Activated CD8-positive, alpha-beta T cell treated with anti-CD3 and anti-CD28 coated beads for 36 hours (primary cell): ENCODE measurements around the gene MMP10. TPM values are rescaled to one million over a fixed set of nuclear protein-coding genes. Genes with fewer than 3 reads are reported as not detected.

Experiments
- ATAC-seq: fragments of 200-7000 bp; cut with Tn5 transposase; one replicate; pipeline ENCODE4 v1.10.0; 2021; ENCODE audit warnings: mild to moderate bottlenecking, moderate library complexity
- CTCF ChIA-PET: fragments of 350-600 bp; sonication (Branson Sonifier 250); formaldehyde crosslinking; loops from one replicate; lab custom pipeline; 2021; ENCODE audit warnings: antibody characterized with exemption; lab: Charles Lee
- POLR2A ChIA-PET: fragments of 350-600 bp; sonication (Branson Sonifier 250); formaldehyde crosslinking; loops from one replicate; lab custom pipeline; 2021; ENCODE audit warnings: antibody characterized with exemption; lab: Charles Lee
- DNase-seq: peaks from one replicate; pipeline ENCODE4 v3.0.0-alpha.2; 2020
- H3K27ac Mint-ChIP-seq: one replicate; pipeline ENCODE4 v1.8.0; 2021; ENCODE audit warnings: mild to moderate bottlenecking, mixed read lengths
- H3K27me3 Mint-ChIP-seq: one replicate; pipeline ENCODE4 v1.8.0; 2021; ENCODE audit warnings: mixed read lengths
- H3K36me3 Mint-ChIP-seq: one replicate; pipeline ENCODE4 v1.8.0; 2021; ENCODE audit warnings: low read depth, mixed read lengths
- H3K4me1 Mint-ChIP-seq: one replicate; pipeline ENCODE4 v1.8.0; 2021; ENCODE audit warnings: low read depth, mixed read lengths
- H3K4me3 Mint-ChIP-seq: one replicate; pipeline ENCODE4 v1.8.0; 2021; ENCODE audit warnings: mild to moderate bottlenecking, moderate library complexity, mixed read lengths
- H3K9me3 Mint-ChIP-seq: one replicate; pipeline ENCODE4 v1.8.0; 2021; ENCODE audit warnings: mixed read lengths
- intact Hi-C: fragments of 100-400 bp; cut with micrococcal nuclease; formaldehyde crosslinking; loops from one replicate; pipeline ENCODE4 v1.10.0; 2022
- total RNA-seq, 2 experiments: library from RNA; stranded (reverse); gene quantifications; one replicate each; pipeline ENCODE4 v1.2.3, GENCODE V29; 2021
- TF ChIP-seq, protein P1 (sequence below): fragments of 200-600 bp; IDR thresholded peaks from one replicate; pipeline ENCODE4 v1.8.0; 2022; ENCODE audit warnings: antibody characterized with exemption, mild to moderate bottlenecking

MMP10 gene
- total RNA-seq, 2 experiments from 2014 or later, result not detected

DNA sequence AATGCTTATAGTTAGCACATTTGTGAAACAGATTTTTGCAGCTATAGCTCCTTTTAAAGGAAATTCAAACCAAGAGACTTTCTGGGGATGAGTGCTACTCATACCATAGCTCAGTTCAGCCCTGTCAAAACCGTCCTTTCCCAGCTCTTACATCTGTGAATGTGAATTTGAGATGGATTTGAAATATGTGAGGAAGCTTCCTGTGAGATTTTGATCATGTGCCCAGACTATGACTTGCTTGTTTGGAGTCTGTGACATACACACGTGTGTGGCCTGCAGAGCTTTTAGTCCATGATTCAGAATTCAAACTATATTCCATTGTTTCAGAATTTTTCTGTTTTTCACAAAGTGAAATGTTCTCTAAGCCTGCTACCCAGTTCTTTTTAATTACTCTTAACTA, 21.9 kb upstream of the MMP10 start:
- H3K9me3 Mint-ChIP-seq, result no peaks in the 10 kb centered on the region
- no peak overlapping the region for H3K27ac Mint-ChIP-seq
- TF ChIP-seq, protein P1, sequence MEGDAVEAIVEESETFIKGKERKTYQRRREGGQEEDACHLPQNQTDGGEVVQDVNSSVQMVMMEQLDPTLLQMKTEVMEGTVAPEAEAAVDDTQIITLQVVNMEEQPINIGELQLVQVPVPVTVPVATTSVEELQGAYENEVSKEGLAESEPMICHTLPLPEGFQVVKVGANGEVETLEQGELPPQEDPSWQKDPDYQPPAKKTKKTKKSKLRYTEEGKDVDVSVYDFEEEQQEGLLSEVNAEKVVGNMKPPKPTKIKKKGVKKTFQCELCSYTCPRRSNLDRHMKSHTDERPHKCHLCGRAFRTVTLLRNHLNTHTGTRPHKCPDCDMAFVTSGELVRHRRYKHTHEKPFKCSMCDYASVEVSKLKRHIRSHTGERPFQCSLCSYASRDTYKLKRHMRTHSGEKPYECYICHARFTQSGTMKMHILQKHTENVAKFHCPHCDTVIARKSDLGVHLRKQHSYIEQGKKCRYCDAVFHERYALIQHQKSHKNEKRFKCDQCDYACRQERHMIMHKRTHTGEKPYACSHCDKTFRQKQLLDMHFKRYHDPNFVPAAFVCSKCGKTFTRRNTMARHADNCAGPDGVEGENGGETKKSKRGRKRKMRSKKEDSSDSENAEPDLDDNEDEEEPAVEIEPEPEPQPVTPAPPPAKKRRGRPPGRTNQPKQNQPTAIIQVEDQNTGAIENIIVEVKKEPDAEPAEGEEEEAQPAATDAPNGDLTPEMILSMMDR, result no peak
- no peak overlapping the region for H3K4me3 Mint-ChIP-seq
- ChIA-PET POLR2A (no interaction called here), CTCF (interaction anchor here (1.1 kb wide), 1 partner anchor 139 kb away, joined by 3 read pairs; no protein-coding TSS in a partner anchor)
- H3K36me3 Mint-ChIP-seq, result no peaks in the 10 kb centered on the region
- no peaks in the 10 kb centered on the region for H3K4me1 Mint-ChIP-seq
- peaks cover 8% of the 10 kb centered on the region for H3K27me3 Mint-ChIP-seq
- no peak for ATAC-seq
- intact Hi-C loops, result no loop called here
- DNase-seq, result no peak

DNA sequence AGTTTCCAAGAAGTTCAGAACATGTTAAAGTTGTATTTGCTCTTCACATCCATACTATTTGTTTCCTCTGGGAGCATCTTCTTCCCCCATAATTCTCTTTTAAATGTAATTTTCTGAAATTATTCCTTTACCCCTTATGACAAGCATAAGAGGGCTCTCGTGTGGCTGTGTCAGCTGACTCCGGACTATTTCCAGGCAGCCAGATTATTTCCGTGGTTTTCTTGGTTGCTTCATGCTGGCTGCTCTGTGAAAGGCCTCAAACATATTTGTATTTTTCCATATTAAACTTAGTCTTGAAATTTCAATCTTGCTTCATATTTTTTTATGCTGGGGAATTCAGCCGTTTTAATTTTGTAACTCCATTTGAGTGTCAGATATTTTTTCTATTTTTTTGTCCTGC, 20.3 kb upstream of the MMP10 start:
- H3K36me3 Mint-ChIP-seq, result no peaks in the 10 kb centered on the region
- H3K27me3 Mint-ChIP-seq, result peaks cover 8% of the 10 kb centered on the region
- CTCF ChIA-PET, result no interaction called here
- TF ChIP-seq, protein P1, result no peak
- DNase-seq (no peak), ATAC-seq (no peak)
- no peak overlapping the region for H3K27ac Mint-ChIP-seq
- H3K9me3 Mint-ChIP-seq, result no peaks in the 10 kb centered on the region
- intact Hi-C loops, result no loop called here
- POLR2A ChIA-PET, result no interaction called here
- no peaks in the 10 kb centered on the region for H3K4me1 Mint-ChIP-seq
- H3K4me3 Mint-ChIP-seq, result no peak overlapping the region

DNA sequence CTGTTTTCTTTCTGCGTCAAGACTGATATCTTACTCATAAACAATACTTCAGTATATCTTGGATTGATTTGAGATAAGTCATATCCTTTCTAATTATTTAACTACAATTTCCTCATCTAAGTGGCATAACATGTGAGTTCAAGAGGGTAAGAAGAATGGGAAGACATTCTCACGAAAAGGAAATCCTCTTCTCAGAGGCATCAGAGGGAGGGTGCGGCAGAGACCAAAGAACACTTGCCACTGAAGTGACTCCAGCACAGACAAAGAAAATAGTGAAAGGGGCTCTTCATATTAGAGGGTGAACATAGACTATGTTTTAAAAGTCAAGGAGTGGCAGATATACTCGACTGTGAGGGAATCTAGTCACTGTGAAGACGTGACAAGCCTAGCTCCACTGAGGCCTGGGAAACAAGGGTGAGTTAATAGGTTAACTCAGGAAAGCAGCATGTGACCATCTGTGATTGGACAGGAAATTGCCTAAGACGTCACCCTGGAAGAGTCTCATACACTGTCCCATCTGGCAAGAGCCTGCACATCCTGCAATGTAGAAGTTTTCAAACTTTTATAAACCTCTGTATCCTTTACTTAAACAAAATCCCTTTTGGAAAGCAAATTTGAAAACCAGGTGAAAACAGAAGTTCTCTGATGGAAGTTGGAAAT, 19.4 kb upstream of the MMP10 start:
- peaks cover 8% of the 10 kb centered on the region for H3K27me3 Mint-ChIP-seq
- no peaks in the 10 kb centered on the region for H3K9me3 Mint-ChIP-seq
- CTCF ChIA-PET, result no interaction called here
- POLR2A ChIA-PET, result interaction anchor here (0.6 kb wide), 1 partner anchor 685 kb away, joined by 4 read pairs; no protein-coding TSS in a partner anchor
- no peaks in the 10 kb centered on the region for H3K4me1 Mint-ChIP-seq
- DNase-seq (no peak), ATAC-seq (no peak)
- TF ChIP-seq, protein P1, result no peak
- H3K4me3 Mint-ChIP-seq, result no peak overlapping the region
- intact Hi-C loops, result no loop called here
- H3K36me3 Mint-ChIP-seq, result no peaks in the 10 kb centered on the region
- no peak overlapping the region for H3K27ac Mint-ChIP-seq

DNA sequence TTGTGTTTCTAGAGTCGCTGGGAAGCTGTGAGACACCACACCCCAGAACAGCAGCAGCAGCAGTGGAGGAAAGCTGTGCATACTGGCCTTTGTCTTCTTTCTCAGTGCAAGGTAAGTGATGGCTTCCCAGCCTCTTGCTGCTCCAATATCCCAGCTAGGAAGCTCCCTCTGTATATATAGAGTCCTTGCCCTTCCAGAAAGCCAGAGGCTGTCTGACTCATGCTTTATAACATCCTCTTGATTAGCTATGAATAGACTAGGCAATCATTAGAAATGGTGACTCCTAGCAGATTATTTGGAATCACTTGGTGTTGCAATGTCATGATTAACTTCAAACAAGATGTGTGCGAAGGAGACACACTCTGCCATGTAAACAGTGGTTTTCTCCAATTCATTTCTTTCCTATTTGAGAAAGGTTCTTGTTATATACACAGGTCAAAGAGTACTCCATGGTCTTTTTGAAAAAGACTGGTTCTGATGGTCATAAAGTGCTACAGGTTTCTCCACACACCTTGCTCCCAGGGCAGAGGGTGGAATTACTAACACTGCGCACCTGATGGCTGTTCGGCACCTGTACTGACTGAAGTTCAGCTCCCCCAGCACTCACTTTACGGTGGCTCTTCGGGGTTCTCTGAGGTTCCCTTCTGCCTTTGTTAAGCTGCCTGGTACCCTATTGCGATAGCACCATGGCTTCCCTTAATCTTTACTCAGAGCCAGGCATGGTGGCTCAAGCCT, 17.8 kb upstream of the MMP10 start, which contains the start of gene MMP1:
MMP1 (minus strand) TSS at position 149 of the 735 bp plus-strand sequence; CDS start at position 81, 68 bp downstream.
- POLR2A ChIA-PET, result no interaction called here
- ATAC-seq, result no peak
- TF ChIP-seq, protein P1, result no peak
- intact Hi-C loops, result no loop called here
- Mint-ChIP-seq H3K9me3 (no peaks in the 10 kb centered on the region), H3K4me3 (no peak within 1 kb of the TSS), H3K27me3 (peaks cover 2% of the 10 kb centered on the region), H3K4me1 (no peaks in the 10 kb centered on the region), H3K36me3 (no peaks in the 10 kb centered on the region), H3K27ac (no peak within 1 kb of the TSS)
- CTCF ChIA-PET, result no interaction called here
- no peak for DNase-seq

DNA sequence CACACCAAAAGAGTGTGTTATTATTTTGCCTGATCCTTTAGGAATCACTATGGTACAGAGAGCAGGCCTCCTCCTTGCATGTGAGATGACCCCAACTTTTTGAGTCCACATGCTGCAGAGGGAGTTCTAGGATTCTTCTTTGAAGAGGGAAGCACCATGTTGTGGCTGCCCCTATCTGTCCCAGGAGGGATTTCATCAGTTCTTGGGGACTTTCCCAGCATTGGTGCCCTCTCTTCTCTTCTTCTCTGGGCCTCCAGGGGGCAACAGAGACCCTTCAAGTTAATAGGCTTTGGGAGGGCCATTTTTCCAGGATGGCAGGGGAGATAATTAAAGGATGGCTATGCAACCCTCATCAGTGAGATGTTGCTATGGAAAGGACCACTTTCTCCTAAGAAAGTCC, 14.0 kb upstream of the MMP10 start:
- peak; percentile 97 for ATAC-seq
- Mint-ChIP-seq H3K27ac (no peak overlapping the region), H3K9me3 (no peaks in the 10 kb centered on the region), H3K4me1 (no peaks in the 10 kb centered on the region), H3K4me3 (no peak overlapping the region), H3K36me3 (no peaks in the 10 kb centered on the region), H3K27me3 (no peaks in the 10 kb centered on the region)
- peak; percentile 60 for DNase-seq
- POLR2A ChIA-PET, result no interaction called here
- CTCF ChIA-PET, result interaction anchor here (0.6 to 2.2 kb wide), 5 partner anchors 16 to 315 kb away, joined by 3 to 5 read pairs (median 3); partner anchors contain the start of gene DYNC2H1
- intact Hi-C loops, result no loop called here
- TF ChIP-seq, protein P1, result peak; percentile 52
